ENCODE results near the gene MORF4L2.

DNA sequence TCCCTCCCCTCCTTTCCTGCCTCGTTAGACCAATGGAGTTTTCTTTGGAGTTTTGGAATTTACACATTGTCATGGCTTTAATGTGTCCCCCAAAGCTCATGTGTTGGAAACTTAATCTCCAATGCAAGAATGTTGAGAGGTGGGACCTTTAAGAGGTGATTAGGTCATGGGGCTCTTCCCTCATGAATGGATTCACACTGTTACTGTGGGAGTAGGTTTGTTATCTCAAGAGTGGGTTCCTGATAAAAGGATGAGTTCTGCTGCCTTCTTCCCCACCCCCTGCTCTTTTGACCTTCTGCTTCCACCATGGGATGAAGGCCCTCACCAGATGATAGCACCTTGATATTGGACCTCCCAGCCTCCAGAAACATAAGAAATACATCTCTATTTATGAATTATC, 16.8 kb downstream of the MORF4L2 start:
- TF ChIP-seq JUNB (IDR thresholded peaks at IDR 0.05; ENCODE audit: unreplicated experiment) = no peak
- TF ChIP-seq, protein P1, sequence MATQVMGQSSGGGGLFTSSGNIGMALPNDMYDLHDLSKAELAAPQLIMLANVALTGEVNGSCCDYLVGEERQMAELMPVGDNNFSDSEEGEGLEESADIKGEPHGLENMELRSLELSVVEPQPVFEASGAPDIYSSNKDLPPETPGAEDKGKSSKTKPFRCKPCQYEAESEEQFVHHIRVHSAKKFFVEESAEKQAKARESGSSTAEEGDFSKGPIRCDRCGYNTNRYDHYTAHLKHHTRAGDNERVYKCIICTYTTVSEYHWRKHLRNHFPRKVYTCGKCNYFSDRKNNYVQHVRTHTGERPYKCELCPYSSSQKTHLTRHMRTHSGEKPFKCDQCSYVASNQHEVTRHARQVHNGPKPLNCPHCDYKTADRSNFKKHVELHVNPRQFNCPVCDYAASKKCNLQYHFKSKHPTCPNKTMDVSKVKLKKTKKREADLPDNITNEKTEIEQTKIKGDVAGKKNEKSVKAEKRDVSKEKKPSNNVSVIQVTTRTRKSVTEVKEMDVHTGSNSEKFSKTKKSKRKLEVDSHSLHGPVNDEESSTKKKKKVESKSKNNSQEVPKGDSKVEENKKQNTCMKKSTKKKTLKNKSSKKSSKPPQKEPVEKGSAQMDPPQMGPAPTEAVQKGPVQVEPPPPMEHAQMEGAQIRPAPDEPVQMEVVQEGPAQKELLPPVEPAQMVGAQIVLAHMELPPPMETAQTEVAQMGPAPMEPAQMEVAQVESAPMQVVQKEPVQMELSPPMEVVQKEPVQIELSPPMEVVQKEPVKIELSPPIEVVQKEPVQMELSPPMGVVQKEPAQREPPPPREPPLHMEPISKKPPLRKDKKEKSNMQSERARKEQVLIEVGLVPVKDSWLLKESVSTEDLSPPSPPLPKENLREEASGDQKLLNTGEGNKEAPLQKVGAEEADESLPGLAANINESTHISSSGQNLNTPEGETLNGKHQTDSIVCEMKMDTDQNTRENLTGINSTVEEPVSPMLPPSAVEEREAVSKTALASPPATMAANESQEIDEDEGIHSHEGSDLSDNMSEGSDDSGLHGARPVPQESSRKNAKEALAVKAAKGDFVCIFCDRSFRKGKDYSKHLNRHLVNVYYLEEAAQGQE (IDR thresholded peaks at IDR 0.05; ENCODE audit: unreplicated experiment) = no peak
- TF ChIP-seq, protein P2, sequence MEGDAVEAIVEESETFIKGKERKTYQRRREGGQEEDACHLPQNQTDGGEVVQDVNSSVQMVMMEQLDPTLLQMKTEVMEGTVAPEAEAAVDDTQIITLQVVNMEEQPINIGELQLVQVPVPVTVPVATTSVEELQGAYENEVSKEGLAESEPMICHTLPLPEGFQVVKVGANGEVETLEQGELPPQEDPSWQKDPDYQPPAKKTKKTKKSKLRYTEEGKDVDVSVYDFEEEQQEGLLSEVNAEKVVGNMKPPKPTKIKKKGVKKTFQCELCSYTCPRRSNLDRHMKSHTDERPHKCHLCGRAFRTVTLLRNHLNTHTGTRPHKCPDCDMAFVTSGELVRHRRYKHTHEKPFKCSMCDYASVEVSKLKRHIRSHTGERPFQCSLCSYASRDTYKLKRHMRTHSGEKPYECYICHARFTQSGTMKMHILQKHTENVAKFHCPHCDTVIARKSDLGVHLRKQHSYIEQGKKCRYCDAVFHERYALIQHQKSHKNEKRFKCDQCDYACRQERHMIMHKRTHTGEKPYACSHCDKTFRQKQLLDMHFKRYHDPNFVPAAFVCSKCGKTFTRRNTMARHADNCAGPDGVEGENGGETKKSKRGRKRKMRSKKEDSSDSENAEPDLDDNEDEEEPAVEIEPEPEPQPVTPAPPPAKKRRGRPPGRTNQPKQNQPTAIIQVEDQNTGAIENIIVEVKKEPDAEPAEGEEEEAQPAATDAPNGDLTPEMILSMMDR (conservative IDR thresholded peaks at IDR 0.05; ENCODE audit: low read depth in 2 of 2) = no peak
- TF ChIP-seq EZH2phosphoT487 (IDR thresholded peaks at IDR 0.05; ENCODE audit: unreplicated experiment) = no peak
- TF ChIP-seq ZNF331 (CRISPR knock-in tag; IDR thresholded peaks at IDR 0.05; ENCODE audit: low read depth) = no peak

Data from GM23338 (cell line).